HTERT RPE-1 (cell line): ENCODE results near the gene UCK2.

Source experiments
- in situ Hi-C: fragments of 300-500 bp; cut with MboI; formaldehyde crosslinking; loops from 4 replicates; pipeline ENCODE4 v1.14.3; 2020; ENCODE audit warnings: low sequenced_read_pairs

UCK2 gene

DNA sequence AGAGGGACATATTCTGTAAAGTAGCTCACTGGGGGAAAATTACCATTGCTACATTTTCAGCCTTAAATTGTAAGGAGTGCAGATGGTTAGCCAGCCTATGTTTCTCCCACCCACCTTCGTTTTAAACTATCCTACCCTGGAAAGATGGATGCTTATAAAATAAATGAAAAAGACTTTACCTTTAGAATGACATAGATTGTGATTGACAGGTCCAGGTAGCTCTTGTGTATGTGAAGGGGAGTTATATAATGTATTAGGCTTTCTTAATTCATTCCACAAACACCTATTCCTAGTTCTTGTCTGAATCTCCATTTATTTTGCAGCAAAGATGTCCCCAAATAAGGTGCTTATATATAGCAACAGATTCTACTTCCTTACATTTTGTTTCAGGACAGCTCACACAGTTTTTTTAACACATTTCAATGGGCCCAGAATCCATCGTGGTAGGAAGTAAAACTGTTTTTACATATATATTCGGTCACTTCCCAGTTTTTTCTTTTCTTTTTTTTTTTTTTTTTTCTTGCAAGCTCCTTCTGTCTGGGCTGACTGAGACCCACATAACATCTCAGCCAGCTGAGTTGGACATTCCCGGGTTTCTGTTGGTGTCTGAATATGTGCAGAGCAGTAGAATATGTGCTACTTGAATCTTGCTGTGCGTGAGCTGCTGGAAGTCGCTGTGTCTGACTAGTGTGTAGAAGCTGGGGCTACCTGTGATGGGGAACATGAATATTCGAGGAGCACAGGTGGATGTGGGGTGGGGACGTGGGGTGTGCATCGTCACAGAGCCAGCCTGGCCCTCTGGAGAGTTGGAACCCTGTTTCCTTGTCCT, 27.8 kb downstream of the UCK2 start:
- in situ Hi-C loops = no loop called here

- in situ Hi-C loops = no loop called here
Measured at GRCh38 chr1:165856021-165856420, 28.6 kb downstream of the UCK2 start.

- in situ Hi-C loops = no loop called here
Measured at GRCh38 chr1:165856606-165857005, 29.2 kb downstream of the UCK2 start.

DNA sequence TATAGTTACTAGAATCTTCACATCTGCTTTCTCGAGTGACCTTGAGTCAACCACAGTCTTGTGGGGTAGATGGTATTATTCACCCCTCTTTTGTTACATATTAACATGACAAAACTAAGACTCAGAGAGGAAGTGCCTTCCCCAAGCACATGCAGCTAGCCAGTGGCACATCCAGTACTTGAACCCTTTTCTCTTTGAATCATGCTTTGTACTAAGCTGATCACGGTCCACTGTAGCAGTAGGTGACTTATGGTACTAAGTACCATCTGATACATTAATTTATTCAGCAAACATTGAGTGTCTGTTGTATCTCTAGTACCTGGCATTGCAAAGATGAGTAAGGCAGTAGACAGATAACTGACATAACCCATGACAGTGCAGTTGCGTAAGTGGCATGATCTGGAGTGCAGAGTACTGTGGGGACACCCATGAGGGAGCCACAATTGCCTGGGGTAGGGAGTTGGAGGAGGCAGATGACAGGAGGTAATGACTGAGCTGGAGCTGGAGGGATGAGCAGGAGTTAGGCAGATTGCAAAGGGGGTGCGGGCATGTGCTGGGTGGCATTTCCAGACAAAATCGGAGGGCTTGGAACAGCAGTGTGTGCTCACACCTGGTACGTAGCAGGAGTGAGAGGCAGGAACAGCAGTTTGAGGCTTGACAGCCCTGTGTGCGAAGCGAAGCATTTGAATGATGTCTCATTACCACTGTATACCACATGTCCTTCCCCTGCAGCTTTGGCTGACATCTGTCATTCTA, 29.8 kb downstream of the UCK2 start:
- in situ Hi-C loops = no loop called here

DNA sequence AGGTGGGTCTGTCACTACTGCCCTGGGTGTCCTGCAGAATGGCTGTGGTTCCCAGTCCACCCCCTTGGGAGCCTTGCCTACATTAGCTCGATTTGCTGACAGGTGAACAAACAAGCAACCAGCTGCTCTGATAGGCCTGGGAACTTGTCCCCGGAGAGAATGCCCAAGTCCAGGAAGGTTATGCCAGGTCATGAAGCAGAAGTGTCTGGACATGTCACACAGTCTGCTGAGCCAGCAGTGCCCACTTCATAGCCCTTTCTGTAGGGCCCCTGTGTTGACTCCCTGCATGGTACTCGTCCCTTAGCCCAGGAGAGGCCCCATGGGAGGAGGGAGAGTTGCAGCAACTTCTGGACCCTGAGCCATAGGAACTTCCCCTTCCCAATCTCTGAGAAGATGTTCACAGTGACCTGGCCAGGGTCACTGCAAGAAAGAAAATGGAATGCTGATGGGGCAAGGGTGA, 31.0 kb downstream of the UCK2 start:
- in situ Hi-C loops = no loop called here

GRCh38 chr1:165858967-165859845, 31.8 kb downstream of the UCK2 start:
- in situ Hi-C loops = no loop called here

- in situ Hi-C loops = no loop called here
Measured at GRCh38 chr1:165860065-165860464, 32.7 kb downstream of the UCK2 start.

DNA sequence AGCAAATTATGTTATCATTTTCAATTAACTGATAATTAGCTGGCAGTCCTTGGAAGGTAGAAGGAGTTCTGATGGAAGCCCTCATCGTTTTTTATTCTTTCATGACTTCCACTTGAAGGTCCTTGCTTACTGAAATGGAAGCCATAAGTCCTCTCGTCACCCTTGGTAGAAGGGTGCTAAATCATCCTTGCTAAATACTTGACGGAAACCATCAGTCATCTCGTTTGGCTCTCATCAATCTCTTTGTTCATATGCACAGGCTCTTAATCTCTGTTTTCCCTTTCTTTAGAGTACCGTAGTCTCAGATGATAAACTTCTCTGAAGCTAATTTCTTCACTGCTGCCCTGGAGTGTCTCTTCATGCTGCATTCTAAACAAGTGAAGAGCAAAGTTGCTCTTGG, 34.5 kb downstream of the UCK2 start:
- in situ Hi-C loops = no loop called here

DNA sequence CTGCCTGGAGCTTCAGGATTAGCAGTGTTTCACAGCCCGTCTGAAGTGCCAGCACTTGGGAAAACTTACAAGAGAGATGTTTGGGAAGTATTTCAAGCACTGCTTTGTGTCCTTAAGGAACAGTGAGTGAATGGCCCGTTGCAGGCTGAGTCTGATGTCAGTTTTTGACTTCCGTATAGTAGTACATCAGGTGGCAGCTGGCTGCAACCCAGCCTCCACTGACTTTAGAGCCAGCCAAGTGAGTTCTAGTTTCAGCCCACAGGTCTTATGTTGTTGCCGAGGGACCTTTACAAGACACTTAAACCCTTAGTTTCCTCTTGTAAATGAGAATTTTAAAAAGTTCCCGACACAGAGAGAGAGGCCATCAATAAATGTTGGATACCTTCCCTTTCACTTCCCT, 35.0 kb downstream of the UCK2 start:
- in situ Hi-C loops = no loop called here

- in situ Hi-C loops = no loop called here
Measured at GRCh38 chr1:165863346-165863745, 35.9 kb downstream of the UCK2 start.

GRCh38 chr1:165865633-165866340, 38.4 kb downstream of the UCK2 start:
- in situ Hi-C loops = no loop called here

DNA sequence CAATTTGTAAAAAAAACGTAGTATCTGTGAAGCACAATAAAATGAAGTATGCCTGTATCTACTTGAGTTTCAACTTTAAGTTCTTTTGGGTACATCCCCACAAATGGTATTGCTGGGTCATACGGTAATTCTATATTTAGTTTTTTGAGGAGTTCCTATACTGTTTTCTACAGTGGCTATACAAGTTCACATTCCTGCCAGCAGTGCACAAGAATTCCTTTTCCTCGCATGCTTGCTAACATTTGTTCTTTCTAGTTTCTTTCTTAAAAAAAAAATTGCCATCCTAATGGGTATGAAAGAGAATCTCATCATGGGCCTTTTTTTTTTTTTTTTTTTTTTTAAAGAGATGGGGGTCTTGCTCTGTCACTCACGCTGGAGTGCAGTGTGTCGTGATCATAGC, 41.9 kb downstream of the UCK2 start:
- in situ Hi-C loops = no loop called here

GRCh38 chr1:165871311-165872067, 44.1 kb downstream of the UCK2 start:
- in situ Hi-C loops = no loop called here

DNA sequence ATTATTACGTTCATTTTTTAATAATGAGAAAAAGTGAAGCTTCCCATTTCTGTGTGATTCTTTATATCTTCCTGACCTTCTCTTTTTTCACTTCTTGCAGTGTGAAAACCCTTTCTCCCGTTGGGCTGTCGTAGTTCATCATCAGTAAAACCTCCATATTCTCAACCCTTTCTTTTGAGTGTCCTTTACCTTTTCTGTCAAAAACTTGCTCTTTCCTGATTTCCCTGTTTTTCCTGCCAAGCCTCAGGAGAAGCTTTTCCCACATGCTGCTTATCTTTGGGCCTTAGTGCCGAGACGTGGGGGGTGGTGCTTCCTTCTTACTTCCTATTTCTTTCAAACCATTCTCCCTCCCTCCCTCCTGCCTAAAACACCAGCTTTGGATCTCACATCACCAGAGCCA, 46.1 kb downstream of the UCK2 start:
- in situ Hi-C loops = no loop called here

DNA sequence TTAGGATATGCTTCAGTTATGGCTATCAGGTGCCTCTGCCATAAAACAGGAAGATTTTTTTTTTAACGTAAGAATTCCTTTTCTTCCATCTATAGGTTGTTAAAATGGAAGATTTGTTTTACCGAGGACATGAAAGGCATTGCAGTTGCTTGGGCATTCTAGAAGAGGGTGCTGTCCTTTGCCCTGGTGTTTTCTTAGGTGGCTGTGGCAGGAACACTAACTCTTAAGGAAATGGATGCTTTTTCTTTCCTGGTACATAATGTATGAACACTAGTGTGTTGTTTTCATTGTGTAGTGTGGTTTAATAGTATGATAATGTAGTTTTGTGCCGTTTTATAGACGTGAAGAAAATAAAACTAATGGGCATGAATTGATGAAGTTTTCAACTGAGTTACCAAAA, 47.2 kb downstream of the UCK2 start:
- in situ Hi-C loops = no loop called here

- in situ Hi-C loops = no loop called here
Measured at GRCh38 chr1:165875171-165875570, 47.8 kb downstream of the UCK2 start.

- in situ Hi-C loops = no loop called here
Measured at GRCh38 chr1:165875604-165876003, 48.2 kb downstream of the UCK2 start.

DNA sequence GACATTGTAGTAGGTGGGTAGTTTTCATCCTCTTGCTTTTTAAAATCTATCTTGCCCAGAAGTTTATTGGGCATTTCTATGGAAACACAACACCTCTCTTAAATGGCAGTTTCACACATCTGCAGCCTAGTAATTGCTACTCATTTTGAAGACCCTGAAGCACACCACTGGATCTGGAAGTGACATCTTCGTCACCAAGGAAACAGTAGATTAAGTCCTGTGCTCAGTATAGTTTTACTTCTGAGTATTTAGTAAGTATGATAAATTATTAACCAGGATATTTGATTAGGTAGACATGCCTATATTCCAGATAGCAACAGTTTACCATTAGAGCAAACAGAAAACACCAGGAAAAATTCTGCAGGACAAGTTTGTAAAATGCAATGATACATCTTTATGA, 48.7 kb downstream of the UCK2 start:
- in situ Hi-C loops = no loop called here

- in situ Hi-C loops = no loop called here
Measured at GRCh38 chr1:165877411-165877810, 50.0 kb downstream of the UCK2 start.
